ENCODE data around the gene AMN.

GRCh38 chr14:102898776-102899515 is 23.5 kb upstream of the AMN start:
- TF ChIP-seq, protein P1, sequence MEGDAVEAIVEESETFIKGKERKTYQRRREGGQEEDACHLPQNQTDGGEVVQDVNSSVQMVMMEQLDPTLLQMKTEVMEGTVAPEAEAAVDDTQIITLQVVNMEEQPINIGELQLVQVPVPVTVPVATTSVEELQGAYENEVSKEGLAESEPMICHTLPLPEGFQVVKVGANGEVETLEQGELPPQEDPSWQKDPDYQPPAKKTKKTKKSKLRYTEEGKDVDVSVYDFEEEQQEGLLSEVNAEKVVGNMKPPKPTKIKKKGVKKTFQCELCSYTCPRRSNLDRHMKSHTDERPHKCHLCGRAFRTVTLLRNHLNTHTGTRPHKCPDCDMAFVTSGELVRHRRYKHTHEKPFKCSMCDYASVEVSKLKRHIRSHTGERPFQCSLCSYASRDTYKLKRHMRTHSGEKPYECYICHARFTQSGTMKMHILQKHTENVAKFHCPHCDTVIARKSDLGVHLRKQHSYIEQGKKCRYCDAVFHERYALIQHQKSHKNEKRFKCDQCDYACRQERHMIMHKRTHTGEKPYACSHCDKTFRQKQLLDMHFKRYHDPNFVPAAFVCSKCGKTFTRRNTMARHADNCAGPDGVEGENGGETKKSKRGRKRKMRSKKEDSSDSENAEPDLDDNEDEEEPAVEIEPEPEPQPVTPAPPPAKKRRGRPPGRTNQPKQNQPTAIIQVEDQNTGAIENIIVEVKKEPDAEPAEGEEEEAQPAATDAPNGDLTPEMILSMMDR (IDR thresholded peaks at IDR 0.05): no peak
- TF ChIP-seq NRF1 (IDR thresholded peaks at IDR 0.05; ENCODE audit: low read depth, low read length) (no peak), POLR2AphosphoS5 (IDR thresholded peaks at IDR 0.05; ENCODE audit: low read depth, low read length) (no peak)
